HG03159 (cell line): Measurements from ENCODE around the gene ADIG.

Experiments used
- ATAC-seq: cut with Tn5 transposase; IDR thresholded peaks from one replicate; pipeline ENCODE4 v1.9.1; 2021; ENCODE audit warnings: mild to moderate bottlenecking, moderate library complexity; ENCODE audit not compliant: unreplicated experiment

Gene ADIG

GRCh38 chr20:38581013-38581412, at the start of gene ADIG:
TSS of gene ADIG (plus strand) at chr20:38581197. CDS start at chr20:38581251, 54 bp downstream.
- ATAC-seq: no peak

GRCh38 chr20:38534756-38535155, 46.2 kb upstream of the ADIG start:
- ATAC-seq: no peak

- no peak for ATAC-seq
Observed at GRCh38 chr20:38536310-38536709, 44.7 kb upstream of the ADIG start.

GRCh38 chr20:38537176-38537575, 43.8 kb upstream of the ADIG start:
- no peak for ATAC-seq

- ATAC-seq: no peak
Observed at GRCh38 chr20:38538789-38539188, 42.2 kb upstream of the ADIG start.

GRCh38 chr20:38543014-38543906, 37.7 kb upstream of the ADIG start:
- no peak for ATAC-seq

- no peak for ATAC-seq
Observed at GRCh38 chr20:38545771-38546170, 35.2 kb upstream of the ADIG start.

- ATAC-seq: no peak
Observed at GRCh38 chr20:38547288-38548085, 33.5 kb upstream of the ADIG start.

GRCh38 chr20:38548356-38549083, 32.5 kb upstream of the ADIG start:
- no peak for ATAC-seq

- ATAC-seq: no peak
Observed at GRCh38 chr20:38550274-38550673, 30.7 kb upstream of the ADIG start.

GRCh38 chr20:38551056-38551626, 29.9 kb upstream of the ADIG start:
- no peak for ATAC-seq

- no peak for ATAC-seq
Observed at GRCh38 chr20:38554986-38555385, 26.0 kb upstream of the ADIG start.

GRCh38 chr20:38555395-38555794, 25.6 kb upstream of the ADIG start:
- no peak for ATAC-seq

GRCh38 chr20:38557174-38557573, 23.8 kb upstream of the ADIG start:
- no peak for ATAC-seq

- no peak for ATAC-seq
Observed at GRCh38 chr20:38558596-38559360, 22.2 kb upstream of the ADIG start.

GRCh38 chr20:38559764-38560163, 21.2 kb upstream of the ADIG start:
- no peak for ATAC-seq

- ATAC-seq: no peak
Observed at GRCh38 chr20:38563802-38564431, 17.1 kb upstream of the ADIG start.

GRCh38 chr20:38564680-38565079, 16.3 kb upstream of the ADIG start:
- ATAC-seq: no peak

GRCh38 chr20:38566036-38566598, 14.9 kb upstream of the ADIG start:
- no peak for ATAC-seq
